HG03108 (cell line): ENCODE results near the gene COMMD10.

Experiments
- ATAC-seq: cut with Tn5 transposase; IDR thresholded peaks from one replicate; pipeline ENCODE4 v1.9.1; 2021; ENCODE audit warnings: moderate library complexity; ENCODE audit not compliant: unreplicated experiment

COMMD10 gene

GRCh38 chr5:116209166-116209565 lies 124.3 kb downstream of the COMMD10 start:
- ATAC-seq = no peak

DNA sequence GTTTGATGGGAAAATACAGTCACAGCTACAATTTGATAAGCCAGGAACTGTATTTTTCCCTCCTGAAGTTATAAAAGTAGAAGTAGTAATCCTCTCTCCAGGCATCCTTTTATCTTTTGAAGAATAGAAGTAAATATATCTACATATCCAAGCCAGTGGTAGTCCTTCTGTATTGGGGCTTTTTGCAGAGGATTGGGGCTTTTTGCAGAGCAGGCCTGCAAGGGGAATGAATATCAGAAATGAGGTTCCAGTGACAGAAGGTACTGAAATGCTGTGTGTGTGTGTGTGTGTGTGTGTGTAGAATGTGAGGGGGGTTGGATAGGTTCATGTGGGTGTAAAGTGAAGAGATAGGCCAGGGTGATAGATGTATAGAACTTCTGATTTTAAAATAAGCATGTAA lies 127.4 kb downstream of the COMMD10 start:
- ATAC-seq = no peak

DNA sequence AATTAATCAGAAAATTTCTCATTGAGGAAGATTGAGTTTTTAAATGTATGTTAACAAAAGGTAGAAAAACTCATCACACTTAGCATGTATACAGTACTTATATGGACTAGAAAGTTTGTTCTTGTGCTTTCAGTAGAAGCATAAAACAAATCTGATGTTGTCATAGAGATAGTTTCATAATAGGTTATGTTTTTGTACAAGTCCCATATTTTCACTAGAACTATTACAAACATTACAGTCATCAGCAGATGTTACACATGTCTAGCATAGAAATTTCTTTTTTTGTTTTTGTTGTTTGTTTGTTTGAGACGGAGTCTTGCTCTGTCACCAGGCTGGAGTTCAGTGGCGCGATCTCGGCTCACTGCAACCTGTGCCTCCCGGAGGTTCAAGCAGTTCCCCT lies 131.4 kb downstream of the COMMD10 start:
- ATAC-seq = no peak

DNA sequence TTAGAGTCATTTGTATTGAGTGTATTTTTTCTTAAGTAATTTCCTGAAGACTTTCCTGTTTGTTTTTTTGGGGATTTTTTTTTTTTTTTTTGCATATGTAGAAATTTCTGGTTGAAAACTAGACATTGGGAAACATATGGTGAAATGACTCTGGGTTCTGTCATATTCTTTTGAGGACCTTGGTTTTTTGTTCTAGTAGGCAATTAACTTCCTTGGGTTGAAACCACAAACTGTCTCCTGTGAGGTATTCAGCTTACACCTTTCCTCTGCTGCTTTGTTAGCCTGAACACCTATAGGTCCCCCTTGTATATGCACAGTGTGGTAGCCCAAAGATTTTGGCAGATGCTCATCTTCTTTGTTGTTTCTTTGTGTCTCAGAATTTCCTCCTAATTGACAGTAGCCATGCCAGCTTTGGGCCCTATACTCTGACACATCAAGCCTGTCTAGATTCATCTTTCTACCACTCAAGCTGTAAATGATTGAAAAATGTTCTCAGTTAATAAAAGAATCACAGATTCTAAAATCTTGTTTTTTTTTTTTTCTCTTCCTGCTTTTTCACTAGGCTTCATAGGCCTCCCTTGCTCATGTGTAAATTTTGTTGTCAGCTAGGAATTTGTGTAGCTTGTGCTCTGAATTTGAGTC lies 140.6 kb downstream of the COMMD10 start:
- ATAC-seq = no peak

DNA sequence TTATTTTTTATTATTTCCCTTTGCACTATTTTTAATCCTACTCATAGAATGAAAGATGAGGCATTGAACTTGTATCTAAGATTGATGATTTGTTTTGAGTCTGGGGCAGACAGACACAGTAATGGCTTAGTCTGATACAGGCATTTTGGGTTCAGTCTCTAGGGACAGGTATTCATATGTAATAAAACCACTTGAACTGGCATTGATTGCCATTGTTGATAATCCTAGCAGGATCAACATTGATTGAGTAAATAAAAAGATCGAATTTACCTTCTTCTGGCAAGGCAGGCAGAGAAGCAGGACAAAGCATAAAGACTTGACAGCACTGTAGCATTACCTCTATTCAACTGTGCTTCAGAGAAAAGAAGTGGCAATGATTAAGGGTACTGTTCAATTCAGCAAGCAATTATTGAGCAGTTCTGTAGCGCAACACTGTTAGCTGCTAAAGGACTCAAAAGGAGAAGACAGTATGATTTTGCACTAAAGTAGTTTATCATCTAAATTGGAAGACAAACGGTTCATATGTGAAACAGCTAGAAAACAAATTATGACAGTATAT lies 144.4 kb downstream of the COMMD10 start:
- ATAC-seq = no peak

DNA sequence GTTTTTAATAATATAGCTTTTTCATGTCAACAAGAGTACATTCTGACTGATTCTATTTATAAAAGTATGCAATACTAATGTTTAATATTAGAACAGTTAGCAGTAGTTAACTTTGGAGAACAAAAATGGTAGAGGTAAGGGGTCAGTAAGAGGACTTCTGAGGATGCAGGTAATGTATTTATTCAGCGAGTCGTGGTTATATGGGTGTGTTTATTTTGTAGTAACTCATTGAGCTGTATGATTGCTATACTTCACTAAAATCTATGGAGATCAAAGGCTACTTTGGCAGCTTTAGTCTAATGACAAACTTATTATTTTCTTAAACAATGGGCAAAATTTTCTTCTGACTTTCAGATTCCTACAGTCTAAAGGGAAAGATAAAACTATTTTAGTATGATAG lies 146.5 kb downstream of the COMMD10 start:
- no peak for ATAC-seq

DNA sequence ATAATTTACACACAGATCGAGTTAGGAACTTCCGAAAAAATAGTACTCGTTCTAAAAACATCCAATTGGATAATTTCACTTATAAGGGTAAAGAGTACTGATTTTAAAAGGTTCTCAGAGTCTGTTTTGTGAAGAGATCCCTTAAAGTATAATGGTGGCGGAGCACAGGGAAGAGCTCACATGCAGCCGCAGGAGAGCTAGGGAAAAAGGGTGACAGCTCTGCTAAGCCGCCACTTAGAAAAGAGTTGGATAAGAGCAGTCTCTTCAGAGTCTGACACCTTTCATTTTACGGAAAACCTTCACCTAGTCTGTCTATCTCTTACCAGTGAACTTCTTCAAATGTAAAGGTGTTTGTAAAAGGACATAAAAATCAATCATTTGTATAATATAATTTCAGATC lies 149.9 kb downstream of the COMMD10 start:
- no peak for ATAC-seq

- ATAC-seq = no peak
These were observed 153.2 kb downstream of the COMMD10 start for GRCh38 chr5:116237917-116238500.

- ATAC-seq = no peak
These were observed 157.5 kb downstream of the COMMD10 start for GRCh38 chr5:116242343-116242742.

DNA sequence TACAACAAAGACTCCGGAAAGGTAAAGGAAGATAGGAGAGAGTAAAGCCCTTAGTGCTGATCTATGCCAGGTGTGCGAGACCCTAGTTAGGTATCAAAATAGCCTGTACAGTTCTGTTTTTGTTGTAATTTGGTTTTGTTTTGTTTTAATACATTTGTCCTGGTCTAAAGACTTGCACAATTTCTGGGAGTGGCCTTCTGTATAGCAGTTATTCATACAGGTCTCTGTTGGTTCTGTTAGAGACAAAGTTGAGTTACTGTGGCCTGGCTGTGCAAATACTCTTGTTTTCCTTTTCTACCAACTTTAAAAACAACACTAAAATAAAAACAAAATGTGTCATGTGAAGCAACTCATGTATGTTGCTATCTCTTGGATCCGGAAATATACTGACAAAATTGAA lies 163.6 kb downstream of the COMMD10 start:
- ATAC-seq = no peak

- ATAC-seq = no peak
These were observed 164.8 kb downstream of the COMMD10 start for GRCh38 chr5:116249648-116250047.

- ATAC-seq = no peak
These were observed 171.9 kb downstream of the COMMD10 start for GRCh38 chr5:116256717-116257116.

DNA sequence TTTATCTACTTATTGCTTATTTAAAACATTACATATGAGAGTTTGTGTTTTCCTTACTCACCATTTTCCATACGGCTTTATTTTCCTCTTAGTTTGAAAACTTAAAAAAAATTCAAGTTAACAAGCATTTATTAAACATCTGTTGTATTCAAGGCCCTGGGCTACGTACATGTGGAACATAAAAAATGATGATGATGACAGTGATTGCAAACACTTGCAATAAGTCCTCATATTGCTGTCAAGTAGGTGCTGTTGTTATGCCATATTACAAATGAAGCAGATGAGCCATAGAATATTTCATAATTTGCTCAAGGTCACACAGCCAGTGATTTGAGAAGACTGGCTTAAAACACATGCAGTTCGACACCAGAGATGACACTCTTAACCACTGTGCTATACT lies 180.6 kb downstream of the COMMD10 start:
- no peak for ATAC-seq

DNA sequence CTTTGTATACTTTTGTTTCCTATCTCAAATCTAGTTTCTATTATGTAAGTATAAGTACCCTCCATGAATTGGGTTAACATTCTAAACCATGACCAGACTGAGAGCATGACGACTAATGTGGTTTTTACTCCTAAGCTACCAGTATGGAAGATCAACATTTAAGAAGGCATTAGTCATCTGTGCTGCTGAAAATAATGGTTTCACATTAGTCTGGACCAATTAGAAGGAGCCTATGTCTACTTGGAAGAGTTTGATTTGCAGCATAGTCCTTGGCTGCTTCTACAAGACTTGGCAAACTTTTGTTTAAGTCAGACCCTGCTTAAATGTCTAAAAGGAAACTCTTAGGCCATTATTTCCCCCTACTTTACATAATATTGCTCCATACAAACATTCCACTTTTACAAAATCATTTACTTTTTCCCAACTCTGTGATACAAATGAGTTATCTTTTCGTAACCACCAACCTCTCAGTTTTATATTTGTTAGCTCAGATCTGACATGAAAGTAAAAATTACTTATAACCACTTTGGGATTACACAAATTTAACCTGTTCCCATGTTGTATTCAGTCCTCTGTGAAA lies 186.7 kb downstream of the COMMD10 start:
- ATAC-seq = no peak

DNA sequence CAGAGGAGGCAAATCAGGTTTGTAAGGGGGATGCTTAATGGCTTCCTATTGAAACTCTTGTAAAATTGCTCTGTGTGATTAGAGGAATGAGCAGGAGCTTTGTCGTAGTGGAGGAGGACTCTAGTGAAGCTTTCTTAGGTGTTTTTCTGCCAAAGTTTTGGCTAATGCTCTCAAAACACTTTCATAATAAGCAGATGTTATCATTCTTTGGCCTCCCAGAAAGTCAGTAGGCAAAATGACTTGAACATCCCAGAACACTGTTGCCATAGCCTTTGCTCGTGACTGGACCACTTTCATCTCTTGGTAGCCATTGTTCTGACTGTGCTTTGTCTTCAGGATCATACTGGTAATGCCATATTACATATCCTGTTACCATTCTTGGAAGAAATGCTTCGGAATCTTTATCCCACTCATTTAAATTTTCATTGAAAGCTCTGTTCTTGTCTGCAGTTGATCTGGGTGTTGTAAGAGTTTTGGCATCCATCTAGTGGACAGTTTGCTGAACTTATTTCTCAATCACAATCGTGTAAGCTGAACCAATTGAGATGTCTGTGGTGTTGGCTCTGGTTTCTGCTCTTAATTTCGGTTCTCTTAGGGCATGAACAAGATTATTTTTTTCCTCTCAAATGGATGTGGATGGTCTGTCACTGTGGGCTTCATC lies 187.6 kb downstream of the COMMD10 start:
- no peak for ATAC-seq

GRCh38 chr5:116273448-116274242 lies 188.8 kb downstream of the COMMD10 start:
- ATAC-seq = peak; percentile 98

- ATAC-seq = no peak
These were observed 189.4 kb downstream of the COMMD10 start for GRCh38 chr5:116274251-116274650.

GRCh38 chr5:116275282-116275681 lies 190.5 kb downstream of the COMMD10 start:
- no peak for ATAC-seq

GRCh38 chr5:116276952-116277351 lies 192.1 kb downstream of the COMMD10 start:
- ATAC-seq = no peak

- no peak for ATAC-seq
These were observed 195.5 kb downstream of the COMMD10 start for GRCh38 chr5:116280149-116280803.
